Stimulated activated CD4-positive, alpha-beta T cell treated with anti-CD3 and anti-CD28 coated beads, Interleukin-1b, Interleukin-23, amount 100 ng/mL, for 1 hour (primary cell): ENCODE measurements around the gene ADPRM.
"Not testable (repeated sequence)": the region's sequence is repeated elsewhere in the genome, so short reads cannot be mapped to it uniquely, and the experiment has no call there.

ENCODE experiments used
- DNase-seq, 2 donors: peaks; one replicate each; pipeline ENCODE4 v3.0.0-alpha.2; 2020; ENCODE audit warnings: low read depth in 2 of 2

The ADPRM gene

DNA sequence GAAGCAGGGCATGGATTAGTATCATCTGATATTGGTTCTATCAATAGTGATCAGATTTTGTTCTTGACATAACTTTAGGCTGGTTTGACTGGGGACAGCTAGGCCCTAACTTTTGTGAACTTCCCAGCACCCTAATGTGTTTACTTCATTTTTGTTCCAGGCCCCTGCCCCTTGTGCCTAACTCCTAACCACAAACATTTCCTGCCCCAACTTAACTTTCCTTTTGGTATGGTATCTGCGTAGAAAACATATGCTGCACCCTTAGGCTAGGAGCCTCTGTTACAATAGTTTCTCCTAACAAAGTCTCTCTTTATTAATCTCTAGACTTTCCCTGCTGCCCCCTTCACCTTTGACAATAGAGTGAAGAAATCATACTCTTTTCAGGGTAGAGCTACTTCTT is 2.5 kb downstream of the ADPRM start:
- no peak for DNase-seq

- DNase-seq = no peak
These were observed 5.2 kb downstream of the ADPRM start for GRCh38 chr17:10702574-10702973.

DNA sequence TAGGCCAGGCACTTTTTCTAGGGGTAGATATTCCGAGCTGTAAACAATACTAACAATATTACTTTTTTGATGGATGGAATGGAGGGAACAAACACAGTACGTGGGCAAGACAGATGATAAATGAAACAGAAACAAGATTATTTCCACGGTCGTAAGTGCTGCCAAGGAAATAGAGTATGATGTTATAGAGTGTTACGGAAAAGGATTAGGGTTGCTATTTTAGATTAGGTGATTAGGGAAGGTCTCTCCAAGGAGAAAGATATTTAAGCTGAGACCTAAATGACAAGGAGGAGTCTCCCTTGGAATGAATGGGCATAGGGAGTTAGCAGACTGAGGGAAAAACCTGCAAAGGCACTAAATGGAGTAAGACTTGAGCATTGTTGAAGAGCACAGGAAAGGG is 8.3 kb downstream of the ADPRM start:
- DNase-seq = no peak

- no peak for DNase-seq
These were observed 15.9 kb downstream of the ADPRM start for GRCh38 chr17:10713318-10713717.

DNA sequence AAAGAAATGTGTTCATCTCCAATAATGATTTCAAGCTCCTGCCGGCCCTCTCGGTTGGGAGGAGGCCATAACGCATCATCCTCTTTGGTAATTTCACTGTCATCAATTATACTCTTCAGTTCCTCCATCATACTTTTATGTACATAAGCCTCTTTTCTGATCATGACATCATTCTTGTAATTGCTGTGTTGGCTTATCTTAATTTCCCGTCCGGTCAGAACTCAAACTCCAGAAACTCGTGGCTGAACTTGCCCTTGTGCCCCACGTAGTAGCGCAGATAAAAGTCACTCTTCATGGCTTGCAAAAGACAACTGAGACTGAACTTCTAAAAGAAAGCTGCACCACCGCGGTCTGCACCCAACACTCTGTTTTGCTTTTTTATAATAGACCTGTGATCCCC is 18.8 kb downstream of the ADPRM start:
- no peak for DNase-seq

GRCh38 chr17:10718547-10718946 is 21.2 kb downstream of the ADPRM start:
- no peak for DNase-seq

DNA sequence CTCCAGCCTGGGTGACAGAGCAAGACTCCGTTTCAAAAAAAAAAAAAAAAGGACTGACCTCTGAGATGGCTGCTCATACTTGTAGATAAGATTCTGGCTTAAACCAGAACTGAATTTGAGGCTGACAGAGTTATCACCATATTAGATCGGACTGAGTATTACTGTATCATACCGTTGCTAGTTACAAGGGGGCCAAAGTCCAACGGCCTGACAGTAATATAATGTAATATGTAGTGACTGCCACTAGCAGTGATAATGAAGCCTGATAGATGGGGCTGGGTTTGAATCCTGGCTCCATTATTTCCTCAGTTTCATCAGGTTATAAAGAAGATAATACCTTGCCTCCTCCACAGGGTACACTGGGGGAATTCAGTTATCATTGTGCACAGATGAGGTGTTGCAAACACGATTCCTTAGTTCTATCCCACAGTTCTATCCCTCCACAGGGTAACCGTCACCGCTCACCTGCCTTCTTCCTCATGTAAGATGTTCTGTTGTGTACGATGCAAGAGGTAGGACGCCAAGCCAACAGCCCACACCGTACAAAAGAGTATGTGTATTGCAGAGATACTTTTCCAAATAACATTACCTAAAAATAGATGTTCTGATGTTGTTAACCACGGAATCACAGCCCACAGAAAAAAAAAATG is 27.3 kb downstream of the ADPRM start:
- DNase-seq = no peak

- no peak for DNase-seq
These were observed 27.9 kb downstream of the ADPRM start for GRCh38 chr17:10725262-10725661.

DNA sequence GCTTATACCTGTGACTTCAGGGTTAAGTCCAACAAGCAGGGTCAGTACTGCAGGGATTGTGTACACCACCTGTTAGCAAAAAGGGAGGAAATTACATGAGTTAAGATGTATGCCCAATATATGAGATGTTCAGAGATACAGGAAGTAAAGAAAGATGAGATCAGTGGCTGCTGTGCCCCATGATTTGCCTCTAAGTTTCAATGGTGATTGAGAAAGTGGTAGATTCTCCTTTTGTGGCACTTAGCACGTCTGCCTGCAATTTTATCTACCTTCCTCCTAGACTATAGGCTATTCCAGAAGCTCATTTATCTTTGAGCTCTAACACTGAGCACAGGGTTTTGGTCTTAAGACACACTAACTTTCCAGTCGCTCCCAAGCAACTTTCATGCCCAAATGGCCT is 28.8 kb downstream of the ADPRM start:
- DNase-seq = no peak

DNA sequence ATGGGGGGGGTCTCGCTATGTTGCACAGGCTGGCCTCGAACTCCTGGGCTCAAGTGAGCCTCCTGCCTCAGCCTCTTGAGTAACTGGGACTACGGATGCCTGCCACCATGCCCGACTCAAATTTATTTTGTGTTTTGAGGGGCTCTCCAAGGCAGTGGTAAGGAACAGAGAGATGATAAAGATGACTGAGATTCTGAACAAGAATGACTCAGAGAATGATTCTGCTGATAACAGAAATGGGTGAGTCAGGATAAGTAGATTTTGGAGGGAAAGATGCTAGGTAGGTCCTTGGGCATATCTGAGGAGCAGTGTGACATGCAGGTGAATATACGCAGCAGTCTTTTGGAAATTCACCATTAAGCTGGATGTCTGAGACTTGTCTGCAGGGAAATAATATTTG is 29.8 kb downstream of the ADPRM start:
- no peak for DNase-seq

DNA sequence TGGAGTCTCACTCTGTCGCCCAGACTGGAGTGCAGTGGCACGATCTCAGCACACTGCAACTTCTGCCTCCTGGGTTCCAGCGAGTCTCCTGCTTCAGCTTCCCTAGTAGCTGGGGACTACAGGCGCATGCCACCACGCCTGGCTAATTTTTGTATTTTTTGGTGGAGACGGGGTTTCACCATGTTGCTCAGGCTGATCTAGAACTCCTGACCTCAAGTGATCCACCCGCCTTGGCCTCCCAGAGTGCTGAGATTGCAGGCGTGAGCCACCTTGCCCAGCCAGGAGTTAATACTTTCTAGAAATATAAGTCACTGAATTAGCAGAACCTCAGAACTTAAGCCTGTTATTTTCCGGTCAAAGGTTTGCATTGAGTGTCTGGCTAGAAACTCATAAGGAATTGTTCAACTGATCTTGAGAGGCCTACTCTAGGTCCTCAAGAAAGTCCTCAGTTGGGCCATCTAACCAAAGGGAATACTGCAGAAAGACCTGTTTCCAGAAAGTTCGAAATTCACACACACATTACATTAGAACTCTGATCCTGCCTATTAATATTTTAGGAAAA is 31.0 kb downstream of the ADPRM start:
- no peak for DNase-seq

DNA sequence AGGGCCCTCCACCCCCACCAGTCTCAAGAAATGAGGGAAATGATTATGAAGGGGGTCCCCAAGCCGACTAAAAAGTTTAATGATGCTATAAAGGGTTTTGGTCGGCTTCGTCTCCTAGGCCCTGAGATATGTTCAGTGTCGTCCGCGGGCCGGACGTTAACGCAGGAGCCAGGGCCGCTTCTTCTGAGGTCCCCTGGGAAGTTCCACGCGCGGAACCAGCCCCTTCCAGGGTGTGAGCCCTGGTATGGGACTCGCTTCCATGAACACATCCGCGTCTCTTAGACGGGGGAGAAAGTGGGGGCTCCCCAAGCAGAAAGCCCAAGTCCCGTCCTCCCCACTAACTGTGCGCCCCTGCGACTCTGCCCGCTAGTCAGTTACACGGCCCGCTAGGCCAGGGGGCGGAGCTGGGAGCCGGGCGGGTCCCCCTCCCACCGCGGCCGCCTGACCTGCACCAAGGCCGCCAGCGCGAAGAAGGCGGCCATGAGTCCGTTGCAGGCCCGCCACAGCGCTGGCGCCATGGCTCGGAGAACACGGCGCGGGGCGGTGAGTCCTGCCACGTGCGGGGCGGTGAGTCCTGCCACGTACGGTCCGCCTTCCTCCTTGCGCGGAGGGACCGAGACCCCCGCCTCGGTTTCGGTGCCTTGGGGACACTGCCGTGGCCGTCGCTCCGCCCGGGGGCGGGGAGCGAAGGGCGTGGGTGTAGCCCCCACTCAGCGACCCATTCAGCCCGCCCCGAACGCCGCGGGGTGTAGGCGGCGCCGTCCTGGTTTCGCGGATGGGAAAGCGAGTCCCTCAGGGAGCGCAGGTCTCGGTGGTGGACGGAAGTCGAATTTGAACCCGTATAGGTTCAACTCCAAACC is 32.2 kb downstream of the ADPRM start, which contains the start of gene TMEM220:
Gene TMEM220 (minus strand): TSS at position 690 of the 860 bp plus-strand sequence. CDS start 172 bp downstream, at position 518.
- DNase-seq = no peak

DNA sequence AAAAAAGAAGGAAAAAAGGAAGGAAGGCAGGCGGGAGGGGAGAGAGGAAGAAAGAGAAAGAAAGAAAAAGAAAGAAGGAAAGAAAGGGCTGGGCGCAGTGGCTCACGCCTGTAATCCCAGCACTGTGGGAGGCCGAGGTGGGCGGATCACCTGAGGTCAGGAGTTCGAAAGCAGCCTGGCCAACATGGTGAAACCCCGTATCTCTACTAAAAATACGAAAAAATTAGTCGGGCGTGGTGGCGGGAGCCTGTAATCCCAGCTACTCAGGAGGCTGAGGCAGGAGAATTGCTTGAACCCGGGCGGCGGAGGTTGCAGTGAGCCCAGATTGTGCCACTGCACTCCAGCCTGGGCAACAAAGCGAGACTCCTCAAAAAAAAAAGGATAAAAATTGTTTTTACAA is 32.9 kb downstream of the ADPRM start:
- DNase-seq = not testable (repeated sequence)

DNA sequence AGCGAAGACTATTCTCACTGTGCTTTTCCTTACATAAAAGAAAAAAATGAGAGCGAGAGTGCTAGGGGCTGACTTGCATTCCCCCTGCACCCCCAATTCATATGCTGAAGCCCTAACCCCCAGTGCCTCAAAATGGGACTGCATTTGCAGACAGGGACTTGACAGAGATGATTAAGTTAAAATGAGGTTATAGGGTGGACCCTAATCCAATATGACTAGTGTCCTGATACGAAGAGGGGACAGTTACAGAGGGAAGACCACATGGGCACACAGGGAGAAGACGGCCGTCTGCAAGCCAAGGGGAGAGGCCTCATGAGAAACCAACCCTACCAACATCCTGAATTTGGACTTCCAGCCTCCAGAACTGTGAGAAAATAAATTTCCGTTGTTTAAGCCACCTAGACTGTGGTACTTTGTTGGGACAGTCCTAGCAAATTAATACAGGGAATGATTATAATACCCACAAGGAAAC is 34.0 kb downstream of the ADPRM start:
- no peak for DNase-seq

GRCh38 chr17:10732121-10732520 is 34.7 kb downstream of the ADPRM start:
- DNase-seq = not testable (repeated sequence)

DNA sequence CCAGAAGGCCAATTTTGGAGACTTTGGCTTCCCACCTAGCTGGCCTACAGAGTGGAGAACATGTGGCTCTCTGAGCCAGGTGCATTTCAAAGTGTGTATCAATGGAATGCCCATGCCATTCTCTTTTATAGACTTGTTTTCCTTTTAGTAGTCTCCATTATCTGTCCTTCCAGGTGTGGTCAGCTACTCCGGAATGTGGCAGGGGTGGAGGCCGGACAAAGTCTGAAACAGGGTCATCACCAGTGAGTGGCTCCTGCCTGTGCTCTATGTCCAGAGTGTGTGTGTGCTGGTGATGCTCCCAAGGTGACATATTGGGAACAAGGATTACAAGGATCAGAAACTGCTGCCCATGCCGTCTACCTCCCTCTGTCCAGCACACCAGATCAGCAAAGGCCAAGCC is 36.3 kb downstream of the ADPRM start:
- DNase-seq = no peak

- no peak for DNase-seq
These were observed 37.9 kb downstream of the ADPRM start for GRCh38 chr17:10735251-10735650.

- DNase-seq = no peak
These were observed 38.4 kb downstream of the ADPRM start for GRCh38 chr17:10735821-10736220.

- DNase-seq = no peak
These were observed 39.8 kb downstream of the ADPRM start for GRCh38 chr17:10737168-10737622.

GRCh38 chr17:10737736-10738135 is 40.3 kb downstream of the ADPRM start:
- DNase-seq = no peak

GRCh38 chr17:10738521-10739258 is 41.3 kb downstream of the ADPRM start:
- no peak for DNase-seq

- no peak for DNase-seq
These were observed 42.0 kb downstream of the ADPRM start for GRCh38 chr17:10739386-10739785.
